ENCODE data around the gene CD9.
"Not testable (repeated sequence)": the region's sequence is repeated elsewhere in the genome, so short reads cannot be mapped to it uniquely, and the experiment has no call there.

The CD9 gene, protein sequence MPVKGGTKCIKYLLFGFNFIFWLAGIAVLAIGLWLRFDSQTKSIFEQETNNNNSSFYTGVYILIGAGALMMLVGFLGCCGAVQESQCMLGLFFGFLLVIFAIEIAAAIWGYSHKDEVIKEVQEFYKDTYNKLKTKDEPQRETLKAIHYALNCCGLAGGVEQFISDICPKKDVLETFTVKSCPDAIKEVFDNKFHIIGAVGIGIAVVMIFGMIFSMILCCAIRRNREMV

GRCh38 chr12:6200256-6201212 is at the start of gene CD9:
CD9 (plus strand) TSS chr12:6200400; CDS start chr12:6200500, 100 bp downstream.
- no peak for DNase-seq (ENCODE audit: low read depth in 2 of 2)

- no peak for DNase-seq (ENCODE audit: low read depth in 2 of 2)
Observed at GRCh38 chr12:6154730-6155459, 45.3 kb upstream of the CD9 start.

DNA sequence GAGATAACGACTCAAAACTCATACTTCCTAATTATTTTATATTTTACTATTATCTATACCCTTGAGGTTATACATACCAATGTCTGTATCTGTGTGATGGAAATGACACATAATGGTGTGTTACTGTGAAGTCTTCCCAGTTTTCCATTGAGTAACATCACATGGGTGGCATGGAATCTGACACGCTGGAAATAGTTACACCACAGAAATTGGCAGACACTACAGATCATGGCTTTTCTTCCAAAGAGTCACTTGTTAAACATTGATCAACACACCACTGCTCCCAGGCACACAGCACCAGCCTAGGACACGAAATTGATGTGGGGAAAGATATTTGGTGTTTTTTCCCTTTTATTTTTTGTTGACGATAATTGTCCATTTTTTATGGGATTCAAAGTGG is 42.7 kb upstream of the CD9 start:
- no peak for DNase-seq (ENCODE audit: low read depth in 2 of 2)

DNA sequence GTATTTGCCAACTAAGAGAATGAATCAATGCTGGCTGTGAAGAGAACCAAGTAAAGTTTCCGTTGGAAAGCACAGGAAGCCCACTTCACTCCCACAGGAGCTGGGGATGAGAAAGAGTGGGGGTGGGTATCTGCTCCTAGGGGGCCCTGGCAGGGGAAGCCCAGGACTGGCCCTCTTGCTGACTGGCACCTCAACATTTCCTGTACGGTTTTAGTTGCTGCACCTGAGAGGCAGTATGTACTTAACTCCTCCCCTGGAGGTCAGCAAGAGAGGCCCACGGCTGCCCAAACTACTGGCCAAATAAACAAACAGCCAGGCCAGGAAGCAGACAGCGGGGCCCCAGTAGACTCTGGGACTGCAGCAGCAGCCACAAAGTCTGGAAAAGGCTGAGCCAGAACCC is 41.9 kb upstream of the CD9 start:
- no peak for DNase-seq (ENCODE audit: low read depth in 2 of 2)

DNA sequence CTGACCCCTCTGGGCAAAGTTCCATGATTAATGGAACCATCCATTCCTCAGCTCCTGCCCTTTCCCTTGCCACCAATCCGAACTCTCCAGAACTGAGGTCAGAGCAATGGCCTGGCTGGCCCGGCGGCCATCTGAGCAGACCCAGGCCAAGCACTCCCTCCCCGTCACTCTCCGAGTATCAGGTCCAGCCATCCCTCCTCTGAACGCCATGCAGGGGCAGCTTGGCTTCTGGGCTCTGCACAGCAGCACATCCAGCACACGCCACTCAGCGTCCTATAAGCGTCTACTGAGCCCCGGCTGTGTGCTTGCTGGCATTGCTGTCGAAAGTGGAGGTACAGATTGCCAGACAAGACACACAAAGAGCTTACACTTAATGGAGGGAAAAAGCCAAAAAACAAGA is 41.5 kb upstream of the CD9 start:
- DNase-seq (ENCODE audit: low read depth in 2 of 2) = no peak

GRCh38 chr12:6159166-6160011 is 40.8 kb upstream of the CD9 start:
- not testable (repeated sequence) for DNase-seq (ENCODE audit: low read depth in 2 of 2)

GRCh38 chr12:6160049-6160649 is 40.1 kb upstream of the CD9 start:
- not testable (repeated sequence) for DNase-seq (ENCODE audit: low read depth in 2 of 2)

DNA sequence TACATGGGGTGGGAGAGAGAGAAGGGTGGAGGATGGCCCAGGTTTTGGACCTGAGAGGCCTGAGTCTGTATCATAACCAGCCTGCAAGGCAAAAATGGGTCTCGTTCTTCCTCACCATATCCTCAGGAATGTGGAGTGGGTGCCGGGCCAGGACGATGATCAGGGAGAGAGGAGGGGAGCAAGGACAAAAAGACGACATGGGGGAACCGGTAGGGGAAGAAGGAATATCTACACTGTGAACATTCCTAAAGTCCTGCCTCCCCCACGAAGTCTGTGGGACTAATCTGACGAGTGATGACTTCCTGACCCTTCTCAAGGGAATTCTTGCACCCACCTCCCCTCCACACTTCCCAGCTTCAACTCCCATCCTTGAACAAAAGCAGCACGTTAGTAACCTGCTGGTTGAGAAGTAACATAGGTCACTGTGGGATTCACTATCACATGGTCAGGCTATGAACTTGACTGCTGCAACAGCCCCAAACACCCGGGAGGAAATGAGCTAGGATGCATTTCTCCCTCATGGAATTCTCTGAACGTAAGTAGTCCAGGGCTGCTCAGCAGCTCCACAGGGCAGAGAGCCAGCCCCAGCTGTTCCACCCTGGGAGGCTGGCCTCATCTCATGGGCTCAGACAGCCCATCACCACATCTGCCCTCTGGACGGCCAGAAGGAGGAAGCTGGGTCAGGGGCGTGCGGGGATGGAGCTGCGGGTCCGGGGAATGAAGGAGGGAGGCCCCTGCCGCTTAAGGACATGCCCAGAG is 38.9 kb upstream of the CD9 start:
- peak; percentile 23 to 32 for DNase-seq (ENCODE audit: low read depth in 2 of 2)

DNA sequence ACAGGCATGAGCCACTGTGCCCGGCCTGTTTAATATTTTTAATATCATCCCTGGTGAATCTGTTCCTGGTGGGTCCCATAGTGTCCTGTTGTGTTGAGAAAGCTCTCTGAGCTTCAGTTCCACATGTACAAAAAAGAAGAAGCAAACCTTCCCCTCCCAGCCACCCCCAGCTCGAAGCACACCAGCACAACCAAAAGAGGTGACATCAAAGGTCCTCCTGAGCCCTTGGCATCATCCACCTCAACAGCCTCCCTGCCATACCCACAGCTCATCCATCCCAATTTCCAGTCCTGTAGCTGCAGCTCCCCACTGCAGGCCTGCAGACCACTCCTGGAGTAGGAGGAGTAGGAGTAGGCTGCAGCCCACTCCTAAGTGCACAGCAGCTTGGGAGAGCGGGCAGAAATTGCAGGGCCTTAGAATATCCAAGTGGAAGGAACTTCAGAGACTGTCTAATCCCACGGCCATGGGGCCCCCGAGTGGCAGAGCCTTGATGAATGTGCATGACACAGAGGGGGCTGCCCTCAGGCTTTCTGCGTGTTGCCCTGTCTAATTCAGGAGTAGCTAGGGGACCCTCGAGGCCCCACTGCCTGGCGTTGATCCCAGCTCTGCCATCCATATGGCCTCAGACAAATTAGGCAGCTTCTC is 36.7 kb upstream of the CD9 start:
- DNase-seq (ENCODE audit: low read depth in 2 of 2) = no peak

GRCh38 chr12:6165395-6165794 is 34.8 kb upstream of the CD9 start:
- DNase-seq (ENCODE audit: low read depth in 2 of 2) = peak; percentile 64 to 65

DNA sequence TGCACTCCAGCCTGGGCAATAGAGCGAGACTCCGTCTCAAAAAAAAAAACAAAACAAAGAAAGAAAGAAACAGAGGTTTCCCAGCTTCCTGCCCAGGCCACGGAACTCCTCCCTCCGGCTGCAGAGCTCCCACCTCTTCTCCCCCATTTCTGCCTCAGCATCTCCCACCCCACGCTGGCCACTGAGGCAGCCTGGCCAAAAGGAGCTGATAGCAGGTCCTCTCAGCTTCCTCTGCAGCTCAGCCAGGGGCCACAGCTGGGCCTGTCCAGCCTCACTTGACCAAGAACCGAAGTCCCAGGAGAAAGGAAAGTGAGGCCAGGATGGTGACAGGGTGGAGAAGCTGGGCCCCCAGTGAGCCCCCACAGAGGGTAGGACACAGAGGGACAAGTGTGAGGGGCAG is 33.4 kb upstream of the CD9 start:
- no peak for DNase-seq (ENCODE audit: low read depth in 2 of 2)

GRCh38 chr12:6167327-6168280 is 32.6 kb upstream of the CD9 start:
- peak; percentile 66 to 67 for DNase-seq (ENCODE audit: low read depth in 2 of 2)

- DNase-seq (ENCODE audit: low read depth in 2 of 2) = no peak
Observed at GRCh38 chr12:6171409-6172015, 28.7 kb upstream of the CD9 start.

DNA sequence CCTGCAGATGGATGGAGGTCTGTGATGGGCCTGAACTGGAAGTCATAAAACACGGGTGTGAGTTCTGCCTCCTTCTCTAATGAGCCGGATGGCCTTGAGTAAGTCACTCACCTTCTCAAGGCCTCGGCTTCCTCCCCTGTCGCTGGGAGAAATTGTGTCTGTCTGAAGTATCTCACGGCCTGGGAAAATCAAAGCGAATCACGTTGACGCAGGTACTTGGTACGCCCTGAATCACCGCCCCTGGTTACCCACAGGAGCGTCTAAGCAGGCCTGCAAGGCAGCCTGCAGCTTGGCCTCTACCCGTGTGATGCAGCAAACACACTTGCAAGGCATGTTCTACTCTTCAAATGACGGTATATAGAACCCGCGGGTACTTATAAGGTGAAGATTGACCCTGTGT is 28.1 kb upstream of the CD9 start:
- no peak for DNase-seq (ENCODE audit: low read depth in 2 of 2)

DNA sequence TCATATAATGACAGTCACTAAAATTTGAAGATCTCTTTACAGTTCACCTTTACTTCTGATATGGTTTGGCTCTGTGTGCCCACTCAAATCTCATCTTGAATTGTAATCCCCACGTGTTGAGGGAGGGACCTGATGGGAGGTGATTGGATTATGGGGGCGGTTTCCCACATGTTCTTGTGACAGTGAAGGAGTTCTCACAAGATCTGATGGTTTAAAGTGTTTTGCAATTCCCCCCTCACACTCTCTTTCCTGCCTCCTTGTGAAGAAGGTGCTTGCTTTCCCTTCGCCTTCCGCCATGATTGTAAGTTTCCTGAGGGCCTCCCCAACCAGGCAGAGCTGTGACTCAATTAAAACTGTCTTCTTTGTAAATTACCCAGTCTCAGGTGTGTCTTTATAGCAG is 27.3 kb upstream of the CD9 start:
- no peak for DNase-seq (ENCODE audit: low read depth in 2 of 2)

GRCh38 chr12:6177642-6178358 is 22.4 kb upstream of the CD9 start:
- no peak for DNase-seq (ENCODE audit: low read depth in 2 of 2)

DNA sequence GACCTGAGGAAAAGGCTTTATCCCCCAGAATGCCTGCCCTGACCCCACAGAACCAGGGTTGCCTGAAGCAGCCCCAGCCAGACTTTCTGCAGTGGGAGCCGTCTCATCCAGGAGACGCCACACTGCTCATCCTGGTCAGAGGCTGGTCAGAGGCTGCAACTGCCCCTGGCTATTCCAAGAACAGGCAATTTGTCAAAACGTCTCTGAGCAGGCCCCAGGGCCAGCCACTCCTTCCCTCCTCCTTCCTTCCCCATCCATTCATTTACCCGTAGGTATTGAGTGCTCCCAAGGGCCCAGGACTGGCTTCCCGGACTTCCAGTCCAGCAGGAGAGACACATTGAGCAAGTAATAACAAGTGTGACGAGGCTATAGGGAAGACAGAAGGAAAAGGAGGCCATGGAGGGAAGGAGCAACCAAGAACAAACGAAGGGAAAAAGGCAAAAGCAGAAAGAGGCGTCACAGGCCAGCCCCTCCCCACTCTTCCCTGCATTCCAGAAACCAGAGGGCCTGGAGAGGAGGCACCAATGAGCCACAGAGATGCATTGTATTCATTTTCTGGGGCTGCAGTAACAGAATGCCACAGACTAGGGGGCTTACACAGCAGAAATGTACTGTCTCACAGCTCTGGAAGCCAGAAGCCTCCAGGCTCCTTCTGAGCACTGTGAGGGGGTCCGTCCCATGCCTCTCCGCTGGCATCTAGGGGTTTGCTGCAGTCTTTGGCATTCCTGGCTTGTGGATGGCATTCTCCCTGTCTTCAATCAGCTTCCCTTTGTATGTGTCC is 21.0 kb upstream of the CD9 start:
- DNase-seq (ENCODE audit: low read depth in 2 of 2) = peak; percentile 49 to 58

Data from fibroblast of skin of left quadriceps (primary cell).